HG02981 (cell line): Measurements from ENCODE around the gene SOX13.
A peak's percentile ranks its signal among the peaks of the same experiment; 100 is the strongest.

Source experiments
- ATAC-seq: cut with Tn5 transposase; IDR thresholded peaks from one replicate; pipeline ENCODE4 v1.9.1; 2021; ENCODE audit warnings: mild to moderate bottlenecking, moderate library complexity; ENCODE audit not compliant: unreplicated experiment

The SOX13 gene

DNA sequence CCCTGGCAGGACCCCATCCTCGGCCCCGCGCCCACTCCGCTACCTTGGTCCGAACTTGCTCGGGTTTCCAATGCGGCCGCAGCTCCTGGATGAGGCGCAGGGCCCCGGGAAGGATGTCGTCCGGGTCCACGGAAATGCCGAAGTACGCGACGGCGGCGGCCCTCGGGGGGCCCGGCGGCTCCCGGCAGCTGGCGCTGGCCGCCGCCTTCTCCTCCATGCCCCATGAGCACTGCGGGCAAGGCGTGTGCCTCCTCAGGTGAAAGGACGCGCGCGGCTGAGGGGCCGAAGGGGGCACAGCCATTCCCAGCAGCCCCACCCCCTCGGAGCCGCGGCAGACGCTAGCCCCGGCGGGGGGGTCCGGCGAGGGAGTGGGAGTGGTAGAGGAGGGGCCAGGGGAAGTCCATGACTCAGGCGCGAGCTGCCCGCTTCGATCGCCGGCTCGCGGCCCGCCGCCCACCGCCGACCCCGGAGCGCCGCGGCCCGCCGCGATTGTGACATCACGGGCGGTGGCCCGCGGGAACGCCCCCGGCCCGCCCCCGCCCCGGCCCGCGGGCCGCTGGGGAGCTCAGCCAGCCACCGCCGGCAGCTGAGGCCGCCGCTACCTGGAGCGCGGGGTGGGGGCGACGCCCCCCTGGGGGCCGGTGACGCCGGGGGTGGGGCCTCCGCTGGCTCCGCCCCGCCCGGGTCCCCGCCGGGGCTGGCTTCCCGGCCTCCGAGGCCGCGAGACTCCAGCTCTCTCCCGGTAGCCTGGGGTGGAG, 78.8 kb downstream of the SOX13 start, which contains the start of gene ETNK2:
Gene ETNK2 (minus strand): TSS at position 493 of the 758 bp plus-strand sequence. CDS start 192 bp downstream, at position 301.
- ATAC-seq: no peak

DNA sequence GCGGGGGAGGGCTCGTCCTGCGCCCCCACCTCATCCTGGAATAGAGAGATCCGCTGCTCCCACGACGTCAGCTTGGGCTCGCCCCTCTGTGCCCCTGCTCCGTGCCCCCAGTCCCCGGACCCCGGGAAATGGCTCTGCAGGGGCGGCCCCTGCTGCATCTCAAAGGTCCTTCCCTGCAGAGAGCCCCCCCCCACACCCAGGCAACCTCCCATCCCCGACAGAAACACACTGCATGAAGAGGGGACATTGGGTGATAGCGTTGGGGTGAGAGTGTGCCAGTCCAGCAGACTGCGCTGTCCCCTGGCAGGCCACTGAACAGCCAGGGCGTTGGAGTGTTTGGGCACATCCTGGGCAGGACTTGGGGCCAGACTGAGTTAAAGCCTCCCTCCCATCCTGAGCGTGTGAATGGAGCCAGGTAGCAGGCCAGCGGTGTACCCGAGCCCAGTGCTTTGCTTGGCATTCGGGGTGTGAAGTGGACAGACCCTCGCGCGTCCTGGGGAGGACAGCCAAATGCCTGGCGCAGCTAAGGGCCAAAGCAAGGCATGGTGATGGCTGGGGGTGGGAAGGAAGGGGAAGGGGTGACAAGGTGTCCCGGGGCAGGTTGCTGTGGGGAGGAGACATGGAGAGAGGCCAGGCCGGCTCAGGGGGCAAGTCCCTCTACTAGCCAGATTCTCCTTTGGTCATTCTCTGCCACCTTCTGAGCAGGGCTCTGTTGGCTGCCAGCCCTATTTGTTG, 79.6 kb downstream of the SOX13 start:
- no peak for ATAC-seq

DNA sequence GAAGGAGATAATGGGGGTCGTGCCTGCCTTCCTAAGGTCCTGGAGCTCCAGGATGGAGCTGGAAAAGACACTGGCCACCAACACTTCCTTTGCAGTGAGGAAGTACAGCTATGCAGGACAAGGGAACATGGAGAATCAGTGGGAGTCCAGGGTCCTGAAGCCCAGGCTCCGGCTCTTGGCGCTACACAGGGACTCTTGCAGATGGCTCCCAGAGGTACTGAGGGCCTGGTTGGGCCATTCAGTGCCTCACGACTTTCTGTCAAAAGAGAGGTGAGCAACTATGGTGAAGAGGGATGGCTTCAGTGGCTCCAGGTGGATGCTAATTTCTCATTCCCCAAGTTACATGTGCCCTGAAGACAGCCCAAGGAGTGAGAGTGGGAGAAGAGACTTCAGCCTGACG, 80.8 kb downstream of the SOX13 start:
- ATAC-seq: no peak

DNA sequence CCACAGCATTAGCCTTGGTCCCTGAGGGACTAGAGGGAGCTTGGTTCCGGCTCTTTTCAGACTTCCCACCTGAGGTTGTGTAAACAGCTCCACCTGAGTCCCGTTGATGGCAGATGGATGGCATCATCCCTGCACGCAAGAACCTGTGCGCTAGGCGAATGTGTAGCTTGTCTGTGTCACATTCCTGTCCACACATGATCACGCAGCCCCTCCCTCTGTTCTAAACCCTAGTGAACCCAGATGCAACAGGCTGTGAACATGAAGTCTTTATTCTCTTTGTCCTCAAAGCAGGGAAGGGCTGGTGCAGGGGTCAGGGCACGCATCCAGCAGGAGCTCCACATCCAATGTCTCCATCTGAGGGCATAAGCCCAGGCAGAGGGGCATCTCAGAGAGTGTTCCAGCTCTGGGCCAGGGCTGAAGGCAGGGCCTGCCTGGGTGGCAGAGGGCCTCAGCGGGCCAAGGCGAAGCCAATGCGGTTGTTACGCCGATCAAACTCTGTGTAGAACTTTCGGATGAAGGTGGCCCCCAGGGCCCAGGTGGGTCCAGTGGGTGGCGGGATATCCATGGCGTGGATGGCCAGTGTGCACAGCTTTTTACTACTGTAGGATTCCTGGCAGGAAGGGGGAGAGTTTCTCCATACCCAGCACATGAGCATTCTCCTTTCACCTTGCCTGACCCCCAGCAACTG, 81.8 kb downstream of the SOX13 start:
- no peak for ATAC-seq

DNA sequence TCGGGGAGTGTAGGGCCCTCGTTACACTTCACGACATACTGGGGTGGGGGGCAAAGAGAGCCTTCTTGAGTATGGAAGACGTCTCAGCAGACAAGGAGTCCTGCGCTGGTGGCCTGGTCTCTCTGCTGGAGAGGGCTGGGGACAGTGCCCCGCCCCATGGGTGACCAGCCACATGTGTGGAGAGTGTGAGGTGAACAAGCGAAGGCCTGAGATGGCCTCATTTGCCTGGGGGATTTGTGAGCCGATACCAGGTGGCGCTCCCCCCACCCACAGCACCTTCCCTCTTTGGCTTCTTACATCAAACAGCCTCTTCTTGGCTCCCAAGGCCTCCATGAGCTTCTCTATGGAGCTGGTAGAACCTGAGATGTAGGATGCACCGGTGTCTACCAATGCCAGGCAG, 83.0 kb downstream of the SOX13 start:
- no peak for ATAC-seq

DNA sequence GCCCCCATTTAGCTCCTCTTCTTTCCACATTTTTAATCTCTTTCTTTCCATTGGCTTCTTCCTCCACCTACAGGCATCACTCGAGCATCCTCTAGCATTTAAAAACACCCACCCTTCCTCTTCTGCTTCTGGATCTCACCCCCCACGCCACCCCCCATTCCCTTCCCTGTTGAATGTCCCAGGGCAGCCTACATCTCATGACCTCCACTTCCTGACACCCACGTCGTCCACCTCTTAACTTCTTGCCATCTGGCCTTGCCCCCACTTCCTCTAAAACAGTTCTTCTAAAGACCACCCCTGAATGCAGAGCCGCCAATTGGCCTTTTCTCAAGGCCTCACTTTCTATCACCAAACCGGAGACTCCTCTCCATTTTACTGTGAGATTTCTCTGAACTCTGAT, 85.0 kb downstream of the SOX13 start:
- ATAC-seq: no peak

DNA sequence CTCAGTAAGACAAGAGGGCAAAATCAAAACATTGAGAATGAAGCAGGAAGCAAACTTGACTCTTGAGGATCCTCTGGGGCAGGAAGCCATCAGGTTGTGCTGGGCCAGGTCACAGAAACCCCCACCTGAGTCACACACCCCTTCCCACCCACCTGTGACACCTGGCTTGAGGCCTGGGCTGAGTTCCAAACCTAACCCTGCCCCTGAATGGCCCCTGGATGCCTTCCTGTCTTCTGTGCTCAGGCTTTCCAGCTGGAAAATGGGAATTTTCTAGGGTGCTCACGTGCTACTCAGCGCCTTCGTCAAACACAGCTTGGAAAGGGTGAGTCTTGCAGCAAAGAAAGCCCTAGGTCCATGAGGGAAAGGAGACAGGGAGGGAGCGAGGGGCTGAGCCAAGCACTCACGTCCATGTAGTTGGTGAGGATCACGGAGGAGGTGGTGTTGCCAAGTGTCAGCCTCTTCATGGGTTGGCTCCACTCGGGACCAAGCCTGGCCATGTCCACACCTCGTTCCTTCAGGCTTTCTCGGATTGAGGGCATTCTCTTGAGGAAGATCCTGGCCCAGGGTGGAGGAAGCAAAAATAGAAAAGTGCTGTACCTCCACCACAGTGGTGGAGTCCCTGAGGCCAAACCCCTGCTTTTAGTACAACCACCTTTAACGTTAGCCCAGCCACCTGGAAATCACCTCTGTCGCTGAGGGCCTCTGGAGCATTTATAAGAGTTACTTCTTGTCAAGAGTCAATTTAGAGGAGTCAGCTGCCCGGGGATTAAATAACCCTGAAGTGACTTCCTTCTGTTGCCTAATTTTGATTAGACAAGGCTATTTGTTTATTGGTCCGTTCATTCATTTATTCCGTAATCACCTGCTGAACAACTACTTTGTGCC, 88.9 kb downstream of the SOX13 start:
- no peak for ATAC-seq

DNA sequence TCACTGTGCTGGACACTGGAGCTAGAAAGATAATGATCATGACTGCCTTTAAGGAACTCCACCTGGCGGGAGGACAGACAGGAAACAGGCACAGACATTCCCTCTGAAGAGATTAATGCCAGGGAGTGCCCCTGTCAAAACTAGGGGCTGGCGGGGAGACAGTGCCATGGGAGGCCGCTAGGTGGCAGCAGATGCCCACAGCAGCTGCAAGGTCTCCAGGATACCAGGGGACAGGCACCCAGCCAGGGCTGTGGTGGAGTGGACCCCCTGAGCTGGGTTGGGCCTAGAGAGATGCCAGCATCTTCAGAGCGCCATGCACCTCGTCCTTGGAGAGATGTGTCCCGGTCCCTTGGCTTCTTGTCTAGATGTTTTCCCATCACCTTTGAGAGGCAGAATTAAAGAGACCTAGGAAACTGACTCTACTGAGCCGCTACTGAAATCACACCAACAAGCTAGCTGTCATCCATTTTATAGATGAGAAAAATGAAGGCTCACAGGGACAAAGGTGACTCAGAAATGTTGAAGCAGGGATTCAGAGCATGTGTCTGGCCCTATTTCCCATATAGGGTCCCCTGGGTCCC, 89.7 kb downstream of the SOX13 start:
- peak; percentile 63 for ATAC-seq

DNA sequence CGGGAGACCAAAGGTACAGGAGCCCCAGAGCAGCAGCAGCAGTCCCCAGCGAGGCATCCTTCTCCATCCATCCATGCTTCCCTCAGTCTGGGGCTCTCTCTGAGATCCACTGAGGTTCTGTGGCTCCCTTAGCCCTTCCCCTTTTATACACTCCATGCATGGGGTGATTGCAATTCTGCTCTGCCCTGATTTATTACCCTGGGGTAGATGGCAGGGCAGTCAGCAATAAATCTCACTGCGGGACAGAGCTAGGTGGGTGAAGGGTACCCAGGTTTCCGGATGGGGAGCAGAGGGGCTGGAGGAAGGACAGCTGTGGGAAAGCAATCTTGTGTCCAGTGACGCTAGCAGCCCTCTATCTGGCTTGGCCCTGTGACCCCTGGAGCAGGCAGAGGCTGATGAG, 93.3 kb downstream of the SOX13 start, which contains the start of gene REN:
Gene REN (minus strand): TSS at position 119 of the 400 bp plus-strand sequence. CDS start 44 bp downstream, at position 75.
- no peak for ATAC-seq

DNA sequence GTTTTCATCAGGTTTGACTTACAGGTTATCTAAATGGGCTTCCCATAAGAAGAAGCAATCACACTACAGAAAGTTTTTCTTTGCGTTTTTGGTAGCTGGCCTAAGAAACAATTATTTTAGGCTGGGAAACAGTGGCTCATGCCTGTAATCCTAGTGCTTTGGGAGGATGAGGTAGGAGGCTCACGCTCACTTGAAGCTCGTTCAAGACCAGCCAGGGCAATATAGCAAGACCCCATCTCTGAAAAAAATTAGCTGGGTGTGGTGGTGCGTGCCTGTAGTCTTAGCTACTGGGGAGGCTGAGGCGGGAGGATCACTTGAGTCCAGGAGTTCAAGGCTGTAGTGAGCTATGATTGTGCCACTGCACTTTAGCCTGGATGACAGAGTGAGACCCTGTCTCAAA, 94.8 kb downstream of the SOX13 start:
- no peak for ATAC-seq

DNA sequence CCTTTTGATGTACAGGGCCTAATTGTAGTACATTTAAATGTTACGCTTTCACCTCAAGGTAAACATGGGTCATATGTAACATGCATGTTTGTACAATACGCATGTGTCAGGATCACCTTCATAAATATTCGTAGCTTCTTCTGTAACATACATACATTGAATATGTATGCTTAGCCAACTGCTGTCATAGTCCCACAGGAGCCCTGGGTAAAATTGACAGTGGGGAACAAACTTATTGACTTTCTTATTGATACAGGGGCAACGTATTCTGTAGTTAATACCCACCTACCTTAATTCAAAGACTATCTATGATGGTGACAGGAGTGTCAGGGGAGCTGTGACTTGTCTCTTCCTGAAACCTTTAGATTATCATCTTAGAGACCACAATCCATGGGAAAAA, 96.9 kb downstream of the SOX13 start:
- ATAC-seq: no peak

DNA sequence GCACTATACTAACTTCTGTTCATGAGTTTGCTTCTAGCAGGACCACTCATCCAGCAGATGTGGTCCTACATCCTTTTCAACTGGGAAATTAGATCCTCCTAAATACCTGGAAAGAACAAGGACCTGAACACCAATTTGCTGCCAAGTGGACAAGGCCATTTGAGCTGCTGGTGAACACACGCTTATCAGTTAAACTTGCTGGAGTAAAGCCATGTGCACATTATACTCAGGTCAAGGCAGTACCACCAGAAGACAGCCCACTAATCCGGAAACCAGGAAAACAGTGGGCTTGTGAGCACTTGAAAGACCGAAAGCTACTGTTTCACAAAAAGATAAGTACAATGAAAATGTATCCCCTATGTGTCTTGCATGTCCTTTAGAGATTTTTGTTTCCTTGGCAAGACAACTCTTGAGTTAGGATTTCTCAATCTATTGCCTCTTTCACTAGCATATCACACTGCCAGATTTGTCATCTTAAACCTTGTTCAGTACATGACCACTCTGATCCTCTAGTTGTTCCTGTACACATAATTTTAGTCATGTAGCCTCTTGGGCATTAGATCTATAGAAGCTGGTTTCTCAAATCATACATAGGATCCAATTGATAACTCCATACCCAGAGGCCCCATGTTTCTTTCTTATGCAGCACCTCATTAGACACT, 97.7 kb downstream of the SOX13 start:
- no peak for ATAC-seq

DNA sequence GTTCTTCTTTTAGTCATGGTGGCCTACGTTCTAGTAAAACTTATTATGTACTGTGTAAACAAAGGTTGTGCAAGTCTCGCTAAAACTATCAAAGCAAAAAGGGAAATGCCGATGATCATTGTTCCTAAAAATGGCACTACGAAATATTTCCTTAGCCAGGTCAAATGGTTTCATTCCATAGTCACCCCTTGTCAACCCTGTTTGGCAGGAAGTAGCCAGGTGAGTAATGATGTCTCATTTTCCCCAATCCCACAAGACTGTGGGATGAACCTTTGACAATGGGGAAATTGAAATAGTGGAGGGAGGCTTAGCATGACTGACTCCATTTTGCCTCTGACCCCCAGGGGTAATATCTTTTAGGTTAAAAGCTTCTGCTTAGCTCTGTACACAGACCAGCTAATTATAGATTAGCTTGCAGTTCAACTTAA, 98.8 kb downstream of the SOX13 start:
- ATAC-seq: no peak

DNA sequence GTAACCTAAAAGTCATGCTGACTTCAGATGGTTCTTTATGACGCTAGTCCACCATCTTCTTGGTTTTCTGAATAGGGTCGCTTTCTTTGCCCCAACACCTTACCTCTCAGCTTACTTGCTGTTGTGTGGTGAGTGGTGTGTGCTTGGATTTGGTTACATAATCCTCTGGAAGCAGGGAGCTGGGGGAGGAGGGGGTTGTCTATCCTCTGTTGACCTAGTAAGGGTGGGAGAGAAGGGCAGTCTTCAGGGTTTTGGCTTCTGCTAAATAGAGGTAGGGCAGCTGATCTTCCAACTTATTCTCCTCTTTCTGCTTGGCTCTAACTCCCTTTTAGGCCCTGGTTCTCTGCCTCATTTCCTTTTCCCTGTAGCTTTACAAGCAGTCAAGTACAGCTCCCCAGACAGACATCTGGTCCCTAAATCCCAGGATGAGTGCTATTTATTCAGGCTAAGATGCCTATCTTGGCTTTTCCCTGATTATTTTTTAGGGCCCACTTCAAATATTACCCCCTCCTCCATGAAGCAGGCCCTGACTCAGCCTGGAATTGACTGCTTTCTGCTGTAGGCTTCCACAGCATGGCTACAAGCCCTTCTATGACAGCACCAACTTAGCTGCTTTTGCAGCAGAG, 99.6 kb downstream of the SOX13 start:
- no peak for ATAC-seq

DNA sequence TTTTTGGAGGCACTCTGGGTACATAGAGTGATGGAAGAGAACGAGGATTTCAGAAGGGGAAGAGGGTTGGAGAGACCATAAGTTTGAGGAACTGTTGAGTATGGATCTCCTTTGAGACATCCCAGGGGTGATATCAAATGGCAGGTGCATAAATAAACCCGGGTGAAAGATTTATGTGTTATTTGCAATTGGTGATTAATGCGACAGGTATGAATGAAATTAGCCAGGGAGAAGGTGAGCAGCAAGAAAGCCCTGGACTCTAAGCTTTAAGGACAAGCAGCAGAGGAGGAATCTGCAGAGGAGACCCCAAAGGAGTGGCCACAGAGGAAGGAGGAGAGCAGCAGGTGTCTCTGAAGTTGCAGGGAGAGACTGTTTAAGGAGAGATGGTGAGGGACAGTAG, 102.0 kb downstream of the SOX13 start:
- no peak for ATAC-seq

DNA sequence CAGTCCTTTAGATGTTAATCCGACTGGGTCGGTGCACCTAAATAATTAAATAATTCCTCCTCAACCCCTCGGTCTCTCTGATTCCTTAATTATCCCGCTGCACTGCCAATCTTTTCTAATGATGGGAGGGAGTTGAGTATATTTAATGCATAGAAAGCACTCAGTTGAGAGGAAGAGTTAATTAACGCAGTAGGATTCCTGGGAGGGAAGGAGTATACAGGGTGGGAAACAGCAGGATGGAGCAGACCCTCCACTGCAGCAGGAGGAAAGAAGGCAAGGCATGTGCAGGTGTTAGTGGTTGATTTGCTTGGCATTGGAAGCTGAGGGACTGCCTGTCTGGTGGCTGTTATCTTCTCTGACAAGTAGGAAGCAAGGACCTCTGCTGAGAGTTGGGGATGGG, 103.1 kb downstream of the SOX13 start:
- no peak for ATAC-seq

DNA sequence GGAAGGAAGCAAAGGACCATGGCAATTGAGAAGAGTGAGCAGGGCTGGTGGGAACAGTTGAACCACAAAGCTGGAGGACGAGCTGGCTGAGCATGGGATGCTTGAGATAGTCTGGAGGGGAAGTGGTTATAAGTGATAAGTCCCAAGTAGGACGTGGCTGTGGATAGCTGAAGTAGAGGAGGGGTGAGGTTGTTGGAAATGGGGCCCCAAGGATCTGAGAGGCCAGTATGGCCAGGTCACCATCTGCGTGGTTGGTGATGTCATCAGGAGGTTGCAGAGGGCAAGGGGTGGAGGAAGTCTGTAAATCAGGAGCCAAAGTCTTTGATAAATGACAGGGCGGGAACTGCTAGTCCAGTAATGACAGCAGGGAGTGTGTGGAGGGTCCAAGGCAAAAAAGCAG, 104.2 kb downstream of the SOX13 start:
- no peak for ATAC-seq
